GM21529 (cell line): ENCODE results near the gene DOK4.
A peak's percentile ranks its signal among the peaks of the same experiment; 100 is the strongest.

Experiments
- ATAC-seq: cut with Tn5 transposase; IDR thresholded peaks from one replicate; pipeline ENCODE4 v1.9.1; 2021; ENCODE audit not compliant: unreplicated experiment

DOK4 gene

GRCh38 chr16:57485916-57486857 is at the start of gene DOK4:
Gene DOK4 (minus strand): TSS chr16:57486493. CDS start chr16:57479507, 6,986 bp downstream.
- ATAC-seq: peak; percentile 86

GRCh38 chr16:57535680-57536305 is 49.5 kb upstream of the DOK4 start:
- ATAC-seq: peak; percentile 60

- no peak for ATAC-seq
These were observed 48.8 kb upstream of the DOK4 start for GRCh38 chr16:57534881-57535658.

- no peak for ATAC-seq
These were observed 48.1 kb upstream of the DOK4 start for GRCh38 chr16:57534337-57534880.

GRCh38 chr16:57533431-57534336 is 47.4 kb upstream of the DOK4 start:
- no peak for ATAC-seq

- ATAC-seq: no peak
These were observed 46.0 kb upstream of the DOK4 start for GRCh38 chr16:57532266-57532625.

- no peak for ATAC-seq
These were observed 45.5 kb upstream of the DOK4 start for GRCh38 chr16:57531635-57532265.

- no peak for ATAC-seq
These were observed 44.9 kb upstream of the DOK4 start for GRCh38 chr16:57531253-57531575.

- no peak for ATAC-seq
These were observed 44.4 kb upstream of the DOK4 start for GRCh38 chr16:57530522-57531252.

- ATAC-seq: peak; percentile 87
These were observed 43.8 kb upstream of the DOK4 start for GRCh38 chr16:57530104-57530521.

GRCh38 chr16:57529391-57530103 is 43.3 kb upstream of the DOK4 start:
- no peak for ATAC-seq

- ATAC-seq: no peak
These were observed 42.5 kb upstream of the DOK4 start for GRCh38 chr16:57528499-57529390.

GRCh38 chr16:57527610-57528360 is 41.5 kb upstream of the DOK4 start:
- no peak for ATAC-seq

- ATAC-seq: no peak
These were observed 40.7 kb upstream of the DOK4 start for GRCh38 chr16:57527027-57527426.

GRCh38 chr16:57526498-57526897 is 40.2 kb upstream of the DOK4 start:
- no peak for ATAC-seq

- ATAC-seq: no peak
These were observed 39.5 kb upstream of the DOK4 start for GRCh38 chr16:57525761-57526160.

GRCh38 chr16:57522960-57523359 is 36.7 kb upstream of the DOK4 start:
- no peak for ATAC-seq
